GM19238 (cell line): Measurements from ENCODE around the gene SPNS2.

Experiments used
- DNase-seq: peaks from one replicate; pipeline ENCODE4 v3.0.0; 2011; ENCODE audit warnings: low spot score; ENCODE audit not compliant: insufficient read length

SPNS2 gene

DNA sequence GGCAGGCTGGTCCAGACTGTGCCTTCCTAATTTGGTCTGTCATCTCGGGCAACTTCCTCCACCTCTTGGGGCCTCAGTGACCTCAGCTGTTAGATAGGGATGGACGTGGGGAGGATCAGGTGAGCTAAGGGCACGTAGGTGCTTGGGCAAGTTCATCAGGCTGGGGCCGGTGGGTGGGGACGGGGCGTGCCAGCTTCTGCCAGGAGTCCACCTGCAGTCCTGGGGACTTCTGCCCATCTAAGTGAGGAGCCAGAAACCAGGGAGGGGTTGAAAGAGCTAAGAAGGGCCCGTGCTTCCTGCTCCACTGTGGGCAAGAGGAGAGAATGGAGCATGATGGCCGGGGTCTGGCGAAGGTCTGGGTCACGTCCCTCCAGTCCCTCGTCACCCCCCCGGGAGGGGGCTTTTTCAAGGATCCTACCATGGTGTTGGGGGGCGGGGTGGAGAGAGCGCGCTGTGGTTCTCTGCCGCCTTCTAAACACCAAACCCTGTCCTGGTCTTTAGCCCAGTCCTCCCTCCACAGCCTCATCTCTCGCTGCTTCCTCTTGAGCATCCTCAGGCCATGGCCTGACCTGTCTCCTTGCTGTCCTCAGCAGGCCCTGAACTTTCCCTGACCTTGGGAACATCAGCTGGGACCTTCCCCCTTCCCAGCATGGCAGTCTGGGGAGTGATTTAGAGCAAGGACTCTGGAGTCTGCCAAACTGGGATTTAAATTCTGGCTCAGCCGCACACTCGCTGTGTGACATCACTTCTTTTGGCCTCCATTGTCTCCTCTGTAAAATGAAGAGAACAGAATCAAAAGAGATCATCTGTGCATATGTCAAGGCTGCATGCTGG lies 21.6 kb downstream of the SPNS2 start:
- DNase-seq, result no peak

DNA sequence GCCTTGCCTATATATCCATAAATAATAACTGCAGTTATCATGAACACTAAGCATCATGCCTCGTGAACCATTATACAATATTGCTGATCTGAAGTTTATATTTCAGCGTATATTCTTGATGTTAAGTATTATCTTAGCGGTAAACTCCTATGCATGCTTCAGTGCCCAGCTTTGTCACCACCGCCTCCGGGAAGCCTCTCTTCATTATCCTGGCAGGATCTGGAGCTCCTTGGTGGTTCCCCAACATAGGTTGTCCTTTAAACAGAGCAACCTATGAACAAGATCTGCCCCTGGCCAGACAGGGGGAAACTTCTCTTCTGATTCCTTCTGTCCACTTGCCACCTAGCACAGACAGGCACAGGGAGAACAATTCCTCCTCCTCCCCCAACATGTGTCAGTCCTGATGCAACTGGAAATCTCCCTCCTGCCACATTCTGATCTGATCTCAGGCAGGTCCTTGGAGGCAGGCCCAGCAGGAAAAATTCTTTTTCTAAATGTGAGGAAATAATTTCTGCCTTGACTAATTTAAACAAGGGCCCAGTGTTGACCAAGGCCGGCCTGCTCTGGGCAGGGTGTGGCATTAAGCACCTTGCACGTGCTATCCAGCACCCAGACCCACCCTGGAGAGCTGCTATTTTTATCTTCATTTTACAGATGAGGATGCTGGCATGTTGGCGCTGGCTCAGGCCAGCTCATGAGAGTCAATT lies 22.4 kb downstream of the SPNS2 start:
- no peak for DNase-seq

DNA sequence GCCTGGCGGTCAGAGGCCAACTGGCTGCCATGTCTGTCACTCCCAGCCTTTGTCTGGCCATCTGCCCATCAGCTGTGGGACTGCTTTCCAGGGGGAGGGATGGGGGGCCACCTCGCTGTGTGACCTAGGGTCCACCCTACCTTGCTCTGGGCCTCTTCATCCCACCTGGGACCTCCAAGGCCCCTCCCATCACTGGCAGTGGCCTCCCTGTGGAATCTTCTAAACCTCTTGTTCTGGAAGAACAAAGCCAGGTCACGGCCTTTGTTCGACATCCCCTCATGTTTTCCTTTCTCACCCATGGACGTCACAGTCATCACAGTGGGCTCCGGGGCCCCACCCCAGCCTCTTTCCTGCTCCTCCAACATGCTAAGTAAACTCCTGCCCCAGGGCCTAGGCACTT lies 24.0 kb downstream of the SPNS2 start:
- DNase-seq, result no peak

DNA sequence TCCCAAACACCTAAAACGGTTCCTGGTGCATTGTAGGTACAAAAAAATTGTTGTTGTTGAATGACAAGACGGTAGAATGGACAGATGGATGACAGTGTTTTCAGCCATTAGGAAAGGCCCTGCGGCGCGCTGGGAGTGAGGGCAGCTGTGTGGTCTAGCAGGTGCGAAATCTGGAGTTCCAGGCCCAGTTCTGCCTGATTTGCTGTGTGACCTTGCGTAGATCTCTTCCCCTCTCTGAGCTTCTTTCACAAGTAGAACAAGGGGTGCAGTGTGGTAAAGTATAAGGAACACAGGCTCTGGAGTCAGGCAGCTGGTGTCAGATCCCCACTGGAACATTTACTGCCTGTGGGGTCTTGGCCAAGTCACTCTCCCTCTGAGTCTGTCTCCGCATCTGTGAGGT lies 25.3 kb downstream of the SPNS2 start:
- no peak for DNase-seq

DNA sequence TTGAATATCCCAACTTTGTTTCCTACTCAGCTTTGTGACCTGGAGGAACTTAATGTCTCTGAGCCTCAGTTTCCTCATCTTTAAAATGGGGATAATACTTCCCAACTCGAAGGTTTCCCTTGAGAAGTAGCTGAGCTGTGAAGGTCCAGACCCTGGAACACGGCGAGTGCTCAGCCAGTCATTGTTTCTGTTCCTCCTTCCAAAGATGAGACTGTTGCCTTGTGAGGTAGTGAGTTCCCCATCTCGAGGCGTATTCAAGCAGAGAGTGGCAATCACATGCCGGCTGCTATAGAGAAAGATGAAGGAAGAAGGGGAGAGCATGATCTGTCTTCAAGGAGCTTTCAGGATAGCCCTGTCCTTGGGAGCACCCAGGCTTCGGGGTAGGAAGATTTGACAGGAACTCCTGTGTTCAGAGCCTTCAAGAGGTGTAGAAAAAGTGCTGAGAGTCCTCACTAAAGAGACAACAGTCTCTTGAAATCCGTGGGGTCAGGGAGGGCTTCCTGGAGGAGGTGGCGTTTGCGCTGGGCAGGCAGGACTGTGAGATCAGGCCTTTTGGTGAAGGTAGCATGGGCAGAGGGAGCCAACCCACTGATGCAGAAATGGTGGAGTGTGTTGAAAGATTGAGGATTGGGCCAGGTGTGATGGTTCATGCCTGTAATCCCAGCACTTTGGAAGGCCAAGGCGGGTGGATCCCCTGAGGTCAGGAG lies 27.2 kb downstream of the SPNS2 start:
- no peak for DNase-seq

DNA sequence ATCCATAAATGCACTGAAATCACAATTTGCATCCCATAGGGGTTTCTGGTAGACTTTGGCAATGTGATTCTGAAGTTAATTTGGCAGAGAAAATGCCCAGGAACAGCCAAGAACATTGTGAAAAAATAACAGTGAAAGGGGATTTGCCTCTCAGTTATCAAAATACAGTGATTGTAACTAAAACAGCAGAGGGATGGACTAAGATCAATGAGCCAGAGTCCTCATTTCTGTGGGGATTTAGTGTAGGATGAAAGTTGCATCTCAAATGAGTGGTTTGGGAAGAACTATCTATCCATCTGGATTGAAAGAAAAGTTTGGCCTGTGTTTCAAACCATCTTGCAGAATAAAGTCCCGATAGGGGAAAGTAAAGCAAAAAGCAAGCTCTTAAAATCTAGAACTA lies 28.5 kb downstream of the SPNS2 start:
- DNase-seq, result no peak

DNA sequence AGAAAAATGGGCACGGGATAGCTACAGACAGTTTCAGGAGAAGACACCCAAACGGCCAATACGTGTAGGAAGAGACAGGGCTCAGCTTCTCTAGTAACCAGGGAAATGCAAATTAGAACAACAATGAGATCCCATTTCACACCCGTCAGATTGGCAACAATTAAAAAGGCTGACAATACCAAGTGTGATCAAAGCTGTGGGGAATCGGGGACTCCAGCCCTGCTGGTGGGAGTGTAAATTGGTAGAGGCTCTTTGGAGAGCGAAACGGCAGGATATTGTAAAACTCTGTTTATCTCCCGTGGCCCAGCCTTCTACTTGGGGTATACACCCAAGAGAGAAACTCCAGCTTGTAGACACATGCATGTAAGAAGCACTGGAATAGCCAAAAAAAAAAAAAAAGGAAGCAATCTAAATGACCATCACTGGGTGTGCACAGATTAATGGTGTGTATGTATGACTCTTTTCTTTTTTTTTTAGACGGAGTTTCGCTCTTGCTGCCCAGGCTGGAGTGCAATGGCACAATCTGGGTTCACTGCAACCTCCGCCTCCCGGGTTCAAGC lies 29.0 kb downstream of the SPNS2 start:
- no peak for DNase-seq

DNA sequence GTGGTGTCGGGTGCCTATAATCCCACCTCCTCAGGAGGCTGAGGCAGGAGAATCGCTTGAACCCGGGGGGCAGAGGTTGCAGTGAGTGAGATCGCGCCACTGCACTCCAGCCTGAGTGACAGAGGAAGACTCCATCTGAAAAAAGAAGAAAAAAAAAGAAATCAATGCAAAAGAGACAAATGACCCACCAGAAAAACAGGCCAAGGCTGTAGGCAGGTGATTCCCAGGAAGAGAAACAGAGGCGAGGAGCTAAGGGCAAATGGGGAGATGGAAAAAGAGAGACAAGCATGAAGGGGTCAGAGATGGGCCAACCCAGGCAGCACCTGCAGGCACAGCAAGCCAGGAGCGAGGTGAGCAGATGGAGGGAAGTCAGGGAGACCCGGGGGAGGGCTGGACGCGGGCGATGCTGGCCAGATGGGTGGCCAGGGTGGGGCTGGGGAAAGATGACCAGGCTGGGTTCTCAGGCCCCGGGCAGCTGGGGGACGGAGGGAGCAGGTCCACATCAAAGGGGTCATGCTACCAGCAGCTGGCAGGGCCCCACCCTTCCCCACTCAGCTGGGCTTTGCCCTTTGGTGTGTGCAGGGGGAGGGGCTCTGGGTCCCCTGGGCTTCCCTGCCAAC lies 31.0 kb downstream of the SPNS2 start:
- DNase-seq, result no peak

DNA sequence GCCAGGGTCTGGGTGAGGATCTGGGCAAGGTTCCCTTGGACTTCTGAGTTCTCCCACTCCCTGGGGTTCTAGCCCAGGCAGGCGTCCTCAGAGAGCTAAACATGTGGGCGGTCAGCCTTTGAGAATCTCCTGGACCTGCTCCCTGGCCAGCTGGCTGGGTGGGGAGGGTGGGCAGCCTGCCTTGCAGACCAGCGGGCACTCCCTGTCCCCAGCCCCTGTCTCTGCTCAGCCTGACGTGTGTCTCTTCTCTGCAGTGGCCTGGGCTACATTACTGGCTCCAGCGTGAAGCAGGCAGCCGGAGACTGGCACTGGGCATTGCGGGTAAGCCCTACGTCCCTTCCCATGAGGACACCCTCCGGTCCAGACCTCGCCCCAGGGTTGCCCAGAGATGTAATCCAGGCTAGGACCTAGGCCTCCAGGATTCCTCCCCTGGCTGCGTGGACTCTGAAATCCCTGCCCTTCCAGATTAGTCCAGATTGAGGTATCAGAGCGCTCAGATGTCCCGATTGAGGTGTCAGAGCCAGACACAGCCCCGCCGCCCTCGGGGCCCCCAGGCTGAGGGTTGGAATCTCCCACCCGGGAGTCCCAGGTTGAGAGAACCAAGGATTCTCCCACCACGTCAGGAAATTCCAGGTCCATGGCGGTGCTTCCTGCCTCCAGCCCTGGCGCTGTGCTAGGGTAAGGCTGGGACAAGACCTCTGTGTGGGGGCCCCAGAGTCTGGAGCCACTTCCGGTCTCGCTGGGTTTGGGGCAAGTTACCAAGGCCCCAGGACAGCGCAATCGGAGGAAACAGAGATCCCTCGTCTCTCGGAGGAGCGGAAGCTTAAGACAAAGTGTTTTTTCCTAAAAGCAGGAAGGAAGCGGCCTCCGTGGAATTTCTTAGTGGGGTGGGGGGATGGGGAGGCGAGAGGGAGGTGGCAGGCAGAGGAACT lies 32.4 kb downstream of the SPNS2 start:
- no peak for DNase-seq

DNA sequence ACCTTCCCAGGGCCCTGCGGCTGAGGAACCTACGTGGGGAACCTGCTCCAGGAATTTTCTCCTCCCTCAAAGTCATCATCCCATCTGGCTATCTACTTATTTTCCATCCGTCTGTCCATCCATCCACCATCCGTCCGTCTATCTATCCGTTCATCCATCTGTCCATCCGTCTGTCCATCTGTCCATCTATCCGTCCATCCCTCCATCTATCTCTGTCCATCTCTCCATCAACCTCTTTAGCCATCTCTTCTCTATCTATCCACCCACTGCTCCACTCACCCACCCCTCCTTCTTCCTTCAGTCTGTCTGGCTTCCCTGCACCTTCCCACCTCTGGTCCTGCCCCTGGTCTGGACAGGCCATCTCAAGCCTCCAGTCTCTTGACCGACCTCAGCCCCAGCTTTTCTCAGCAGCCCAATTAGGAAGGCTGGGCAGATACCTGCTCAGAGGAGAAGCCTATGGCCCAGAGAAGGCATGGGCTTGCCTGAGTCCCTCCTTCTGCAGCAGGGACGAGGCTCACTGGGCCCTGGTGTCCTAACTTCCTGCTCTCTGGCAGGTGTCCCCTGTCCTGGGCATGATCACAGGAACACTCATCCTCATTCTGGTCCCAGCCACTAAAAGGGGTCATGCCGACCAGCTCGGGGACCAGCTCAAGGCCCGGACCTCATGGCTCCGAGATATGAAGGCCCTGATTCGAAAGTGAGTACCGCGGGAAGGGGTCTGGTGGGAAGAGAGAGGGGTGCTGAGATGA lies 33.5 kb downstream of the SPNS2 start:
- DNase-seq, result no peak

DNA sequence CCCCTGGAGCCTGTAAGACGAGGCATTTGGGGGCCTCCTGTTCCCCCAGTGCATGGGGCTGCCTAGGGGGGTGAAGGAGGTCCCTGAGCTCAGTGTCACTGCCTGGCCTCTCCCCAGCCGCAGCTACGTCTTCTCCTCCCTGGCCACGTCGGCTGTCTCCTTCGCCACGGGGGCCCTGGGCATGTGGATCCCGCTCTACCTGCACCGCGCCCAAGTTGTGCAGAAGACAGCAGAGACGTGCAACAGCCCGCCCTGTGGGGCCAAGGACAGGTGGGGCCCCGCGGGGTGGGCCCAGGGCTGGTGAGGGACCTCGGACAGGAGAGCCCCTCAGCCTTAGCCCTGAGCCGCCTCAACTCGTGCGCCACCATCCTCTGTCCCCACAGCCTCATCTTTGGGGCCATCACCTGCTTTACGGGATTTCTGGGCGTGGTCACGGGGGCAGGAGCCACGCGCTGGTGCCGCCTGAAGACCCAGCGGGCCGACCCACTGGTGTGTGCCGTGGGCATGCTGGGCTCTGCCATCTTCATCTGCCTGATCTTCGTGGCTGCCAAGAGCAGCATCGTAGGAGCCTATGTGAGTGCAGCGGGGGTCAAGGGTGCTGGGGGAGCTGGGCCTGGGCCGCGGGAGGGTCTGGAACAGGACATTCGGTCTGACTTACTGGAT lies 34.3 kb downstream of the SPNS2 start:
- DNase-seq, result no peak

DNA sequence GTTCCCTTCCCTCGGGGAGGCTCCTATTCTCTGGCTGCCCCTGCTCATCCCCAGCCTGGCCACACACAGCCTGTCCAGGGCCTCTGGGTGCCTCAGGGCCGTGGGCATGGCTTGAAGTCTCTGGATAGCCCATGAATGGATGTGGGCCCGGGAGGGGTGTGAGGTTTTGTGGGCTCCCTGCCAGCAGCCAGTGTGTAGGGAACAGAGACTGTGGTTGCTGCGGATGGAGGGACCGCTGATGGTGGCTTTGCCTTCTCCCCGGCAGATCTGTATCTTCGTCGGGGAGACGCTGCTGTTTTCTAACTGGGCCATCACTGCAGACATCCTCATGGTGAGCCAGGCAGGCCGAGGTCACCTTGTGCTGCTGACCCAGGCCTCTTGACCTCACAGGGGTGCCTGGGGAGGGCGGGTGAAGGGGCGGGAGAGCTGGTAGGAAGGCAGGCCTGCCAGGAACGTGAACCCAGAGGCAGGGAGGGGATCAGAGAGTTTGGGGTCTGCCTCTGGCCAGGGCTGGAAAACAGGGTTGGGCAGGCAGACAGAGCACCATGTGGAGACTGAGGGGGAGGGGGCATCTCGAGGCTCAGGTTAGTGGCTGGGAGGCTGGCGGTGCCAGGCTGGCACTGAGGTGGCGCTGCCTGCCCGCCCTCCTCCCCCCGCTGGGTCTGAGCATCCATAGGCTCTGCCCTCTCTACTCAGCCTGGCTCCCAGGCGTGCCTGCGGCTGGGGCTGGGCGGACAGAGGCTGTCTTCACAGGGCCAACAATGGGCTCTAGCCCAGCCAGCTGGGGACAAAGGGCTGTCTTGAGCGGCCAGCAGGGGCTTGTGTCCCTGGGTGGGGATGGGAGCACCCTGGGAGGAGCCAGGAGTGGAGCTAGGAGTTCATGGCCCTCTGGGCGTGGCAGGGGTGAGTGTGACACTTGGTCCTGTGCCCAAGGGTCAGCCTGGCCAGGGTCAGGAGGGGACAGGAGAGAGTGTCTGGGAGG lies 35.1 kb downstream of the SPNS2 start:
- no peak for DNase-seq

DNA sequence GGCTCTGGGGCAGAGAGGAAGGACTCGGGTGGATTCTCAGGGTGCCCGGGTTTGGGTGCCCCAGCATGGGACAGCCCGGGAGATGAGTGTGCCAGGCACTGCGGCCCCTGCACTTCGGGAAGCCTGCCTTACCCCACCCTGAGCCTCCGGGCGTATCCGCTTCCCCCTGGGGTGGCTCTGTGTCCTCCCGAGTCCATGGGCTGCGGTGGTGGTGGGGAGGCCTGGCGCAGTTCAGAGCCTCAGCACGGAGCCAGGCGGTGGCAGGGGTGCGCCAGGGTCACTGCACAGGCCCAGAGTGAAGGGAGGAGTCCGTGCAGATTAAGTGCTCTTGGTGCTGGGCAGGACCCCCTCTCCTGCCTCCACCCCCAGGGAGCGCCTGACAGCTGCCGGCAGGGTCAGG lies 35.8 kb downstream of the SPNS2 start:
- DNase-seq, result no peak

DNA sequence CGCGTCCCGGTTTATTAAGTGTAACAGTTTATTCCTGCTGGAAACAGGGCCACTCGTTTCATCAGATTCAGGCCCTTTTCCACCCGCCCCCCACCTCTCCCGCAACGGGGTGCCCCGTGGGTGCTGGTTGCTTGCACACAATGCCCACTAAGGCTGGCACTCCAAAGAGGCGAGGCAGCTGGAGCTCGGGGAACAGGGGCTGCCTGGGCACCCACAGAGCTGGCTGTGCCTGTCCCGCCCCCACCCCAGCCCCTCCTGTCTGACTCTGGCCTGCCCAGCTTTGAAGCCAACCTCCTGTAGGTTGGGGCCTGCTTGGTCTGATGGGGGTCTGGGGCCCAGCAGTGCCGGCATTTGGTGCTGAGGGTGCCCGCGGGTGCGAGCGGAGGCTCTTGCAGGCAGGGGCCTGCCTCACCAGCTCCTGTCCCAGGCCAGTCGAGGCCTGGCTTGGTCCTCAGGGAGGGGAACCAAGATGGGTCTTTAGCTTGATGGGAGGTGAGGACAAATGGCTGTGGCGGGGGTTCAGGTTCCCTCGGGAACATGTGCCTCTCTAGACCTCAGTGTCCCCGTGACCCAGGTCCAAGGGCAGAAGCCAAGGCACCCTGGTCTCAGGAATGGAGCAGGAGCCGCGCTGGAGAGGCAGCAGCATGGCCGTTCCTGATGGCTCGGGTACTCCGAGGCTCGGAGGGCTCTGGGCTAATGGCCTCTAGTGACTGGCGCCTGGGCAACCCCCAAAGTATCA lies 36.4 kb downstream of the SPNS2 start:
- no peak for DNase-seq

DNA sequence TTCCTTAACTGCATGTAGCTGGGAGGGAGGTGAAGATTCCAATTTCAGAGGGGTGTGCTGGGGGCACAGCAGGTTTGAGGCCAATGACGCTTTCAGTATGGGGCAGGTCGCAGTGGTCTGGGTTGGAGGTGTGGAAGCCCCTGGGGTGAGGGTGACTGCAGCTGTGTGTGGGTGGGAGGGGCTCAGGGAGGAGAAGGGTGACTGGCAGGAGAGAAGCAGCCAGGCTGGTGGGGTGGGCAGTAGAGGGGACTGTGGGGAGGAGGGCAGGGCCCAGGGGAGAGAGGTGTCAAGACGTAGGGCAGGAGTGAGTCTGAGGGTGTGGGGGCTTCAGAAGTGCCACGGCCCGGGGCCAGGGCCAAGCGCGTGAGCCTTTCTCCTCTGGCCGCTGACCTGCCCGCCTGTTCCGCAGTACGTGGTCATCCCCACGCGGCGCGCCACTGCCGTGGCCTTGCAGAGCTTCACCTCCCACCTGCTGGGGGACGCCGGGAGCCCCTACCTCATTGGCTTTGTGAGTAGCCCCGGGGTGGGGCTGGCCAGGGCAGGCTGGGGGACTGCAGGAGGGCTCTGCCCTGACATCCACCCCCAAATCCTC lies 37.1 kb downstream of the SPNS2 start:
- DNase-seq, result no peak

DNA sequence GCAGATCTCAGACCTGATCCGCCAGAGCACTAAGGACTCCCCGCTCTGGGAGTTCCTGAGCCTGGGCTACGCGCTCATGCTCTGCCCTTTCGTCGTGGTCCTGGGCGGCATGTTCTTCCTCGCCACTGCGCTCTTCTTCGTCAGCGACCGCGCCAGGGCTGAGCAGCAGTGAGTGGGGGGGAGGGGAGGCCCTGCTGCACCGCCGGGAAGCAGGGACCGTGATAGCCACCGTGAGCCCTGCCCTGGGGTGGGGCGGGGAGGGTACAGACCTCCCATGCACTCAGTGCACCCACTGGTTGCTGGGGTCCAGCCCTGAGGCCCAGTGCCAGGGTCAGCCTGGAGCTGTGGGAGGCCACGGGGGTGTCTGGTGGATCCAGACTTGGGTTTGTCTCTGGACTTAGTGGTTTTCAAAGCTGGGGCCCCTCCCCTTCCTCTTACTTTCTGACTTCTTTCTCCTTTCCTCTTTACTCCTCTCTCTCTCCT lies 37.6 kb downstream of the SPNS2 start:
- no peak for DNase-seq
